ENCODE results near the gene FBXO41. TPM values are rescaled to one million over a fixed set of nuclear protein-coding genes. Genes with fewer than 3 reads are reported as not detected.

Gene FBXO41
- total and polyA plus RNA-seq, 4 donors, result 0.06 to 0.51 (median 0.38) TPM

- Histone ChIP-seq H3K27me3 (ENCODE audit: control insufficient read depth in 4 of 4, insufficient read depth in 4 of 4, low read length in 3 of 4) (no peaks in the 10 kb centered on the region), H3K36me3 (ENCODE audit: control insufficient read depth in 4 of 4, insufficient read depth in 3 of 4, low read depth in 1 of 4, low read length in 3 of 4) (peaks cover 19 to 82% (median 71%) of the 10 kb centered on the region in 4 donors), H3K9me3 (ENCODE audit: control insufficient read depth in 4 of 4, low read length in 3 of 4) (no peaks in the 10 kb centered on the region), H3K4me1 (ENCODE audit: control insufficient read depth in 4 of 4, insufficient read depth in 4 of 4, low read length in 3 of 4) (no peaks in the 10 kb centered on the region), H3K27ac (ENCODE audit: low read depth in 1 of 2, low read length in 2 of 2) (no peak overlapping the region), H3K9ac (ENCODE audit: low read depth in 1 of 2, low read length in 2 of 2) (no peak overlapping the region), H3K4me3 (ENCODE audit: low read depth in 1 of 3, low read length in 3 of 3) (no peak overlapping the region)
- no peak for DNase-seq (ENCODE audit: low spot score)
- TF ChIP-seq YY1 (IDR thresholded peaks at IDR 0.05), result no peak
- no peak for TF ChIP-seq FOXA2 (IDR thresholded peaks at IDR 0.05)
- TF ChIP-seq EGR1 (IDR thresholded peaks at IDR 0.05; ENCODE audit: low read depth in 2 of 2), result no peak
- TF ChIP-seq NR2F2 (IDR thresholded peaks at IDR 0.05), result no peak
- no peak for TF ChIP-seq ZBTB33 (IDR thresholded peaks at IDR 0.05)
- no peak for TF ChIP-seq RAD21 (IDR thresholded peaks at IDR 0.05)
- 94% methylated on average over 3 of the region's 3 CpGs for WGBS
These were observed 39.7 kb downstream of the FBXO41 start for GRCh38 chr2:73244580-73244979.

GRCh38 chr2:73243884-73244570 is 40.3 kb downstream of the FBXO41 start:
- no peak overlapping the region for H3K27ac ChIP-seq (ENCODE audit: low read depth in 1 of 2, low read length in 2 of 2)
- no peak overlapping the region for H3K9ac ChIP-seq (ENCODE audit: low read depth in 1 of 2, low read length in 2 of 2)
- H3K4me1 ChIP-seq (ENCODE audit: control insufficient read depth in 4 of 4, insufficient read depth in 4 of 4, low read length in 3 of 4), result no peaks in the 10 kb centered on the region
- WGBS, result 78% methylated on average over 5 of the region's 5 CpGs
- no peaks in the 10 kb centered on the region for H3K9me3 ChIP-seq (ENCODE audit: control insufficient read depth in 4 of 4, low read length in 3 of 4)
- H3K4me3 ChIP-seq (ENCODE audit: low read depth in 1 of 3, low read length in 3 of 3), result no peak overlapping the region
- TF ChIP-seq SP1 (IDR thresholded peaks at IDR 0.05) (no peak), RXRA (IDR thresholded peaks at IDR 0.05) (no peak), YY1 (IDR thresholded peaks at IDR 0.05) (no peak), REST (IDR thresholded peaks at IDR 0.05) (no peak), CTCF (IDR thresholded peaks at IDR 0.05; ENCODE audit: low read depth, low read length, missing input control) (no peak), NR2F2 (IDR thresholded peaks at IDR 0.05) (no peak), ZBTB33 (IDR thresholded peaks at IDR 0.05) (no peak)
- H3K36me3 ChIP-seq (ENCODE audit: control insufficient read depth in 4 of 4, insufficient read depth in 3 of 4, low read depth in 1 of 4, low read length in 3 of 4), result peaks cover 19 to 78% (median 68%) of the 10 kb centered on the region in 4 donors
- DNase-seq (ENCODE audit: low spot score), result no peak
- H3K27me3 ChIP-seq (ENCODE audit: control insufficient read depth in 4 of 4, insufficient read depth in 4 of 4, low read length in 3 of 4), result no peaks in the 10 kb centered on the region

Data from liver (tissue), 9 donors.